ENCODE measurements around the gene SPATA21. TPM values are rescaled to one million over a fixed set of nuclear protein-coding genes. Genes with fewer than 3 reads are reported as not detected.

Gene SPATA21
- total RNA-seq, 1 experiment from 2014 or later, result not detected

DNA sequence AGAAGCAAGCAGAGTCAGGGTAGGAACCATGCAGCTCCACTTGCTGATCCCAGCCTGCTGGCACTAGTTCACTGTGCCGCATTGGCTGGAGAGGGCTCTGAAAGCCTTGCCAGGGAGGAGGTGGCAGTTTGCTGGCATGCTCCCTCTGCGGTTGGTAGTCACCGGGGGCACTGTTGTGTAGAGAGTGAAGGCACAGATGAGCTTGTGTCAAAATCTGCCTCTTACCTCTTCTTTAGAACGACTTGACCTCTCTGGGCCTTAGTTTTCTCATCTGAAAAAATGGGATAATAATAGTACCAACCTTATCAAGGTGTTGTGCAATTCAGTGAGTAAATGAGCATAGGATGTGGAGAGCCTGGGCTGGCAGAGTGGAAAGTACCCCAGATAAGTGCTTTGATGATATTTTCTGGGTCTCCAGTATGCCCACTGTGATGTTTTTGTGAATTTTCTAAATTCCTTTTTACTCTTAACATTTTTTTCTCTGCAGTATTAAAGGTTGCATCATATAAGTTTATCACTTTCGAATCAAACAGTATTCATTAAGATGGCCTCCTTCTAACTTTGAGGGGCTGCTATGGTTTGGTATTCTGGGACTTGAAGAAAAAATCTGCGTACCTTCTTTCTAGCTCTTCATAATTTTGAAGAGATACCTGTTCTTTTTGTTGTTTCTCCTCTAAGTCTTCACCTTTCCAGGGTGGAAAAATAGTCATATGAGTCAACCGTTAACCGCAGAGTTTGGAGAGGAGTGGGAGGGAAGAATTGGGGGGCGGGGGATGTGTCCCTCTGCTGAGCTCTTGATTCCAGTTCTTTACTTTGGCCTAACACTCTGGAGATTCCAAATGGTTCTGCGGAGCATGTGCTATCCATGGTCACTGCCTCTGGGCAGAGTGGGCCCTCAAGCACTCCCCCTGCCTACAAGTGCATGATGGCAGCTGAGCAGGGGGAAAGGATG is 43.4 kb downstream of the SPATA21 start:
- POLR2A ChIA-PET (ENCODE audit: unreplicated experiment), result no interaction called here
- H3K79me2 ChIP-seq (ENCODE audit: low read length), result peaks cover 48% of the 10 kb centered on the region

DNA sequence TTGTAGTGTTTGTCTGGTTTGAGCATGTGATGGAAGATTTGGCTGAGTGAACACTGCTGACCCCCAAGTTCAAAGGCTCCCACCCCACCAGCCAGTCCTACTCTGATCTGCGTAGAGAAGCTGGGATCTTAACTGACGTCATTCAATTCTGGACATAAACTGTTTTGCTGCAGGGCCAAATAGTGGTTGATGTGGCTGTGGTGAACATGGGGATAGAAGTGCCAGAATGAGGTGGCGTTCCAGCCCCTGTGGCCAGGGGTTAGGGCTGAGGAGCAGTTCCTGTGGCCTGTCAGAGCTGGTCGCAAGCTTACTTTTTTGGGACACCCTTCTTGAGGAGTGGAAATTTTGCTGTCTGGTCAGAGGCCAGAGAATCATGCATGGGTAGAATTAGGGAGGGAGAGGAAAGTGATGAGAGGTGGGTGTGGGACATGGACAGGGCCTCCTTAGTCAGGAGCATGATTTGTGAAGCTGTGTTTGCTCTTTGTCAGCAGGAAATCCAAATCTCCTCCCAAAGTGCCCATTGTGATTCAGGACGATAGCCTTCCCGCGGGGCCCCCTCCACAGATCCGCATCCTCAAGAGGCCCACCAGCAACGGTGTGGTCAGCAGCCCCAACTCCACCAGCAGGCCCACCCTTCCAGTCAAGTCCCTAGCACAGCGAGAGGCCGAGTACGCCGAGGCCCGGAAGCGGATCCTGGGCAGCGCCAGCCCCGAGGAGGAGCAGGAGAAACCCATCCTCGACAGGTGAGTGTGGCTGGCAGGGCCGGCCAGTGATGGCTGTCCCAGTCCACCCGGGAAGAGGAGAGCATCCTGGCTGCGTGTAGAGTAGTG is 44.3 kb downstream of the SPATA21 start:
- Histone ChIP-seq H3K79me2 (ENCODE audit: low read length) (peaks cover 57% of the 10 kb centered on the region), H3K4me2 (ENCODE audit: low read length) (no peak overlapping the region), H3K9me3 (ENCODE audit: low read length) (no peaks in the 10 kb centered on the region), H4K20me1 (ENCODE audit: low read length) (peaks cover 49% of the 10 kb centered on the region), H3K4me3 (ENCODE audit: low read length) (no peak overlapping the region), H3K27ac (ENCODE audit: low read length) (no peak overlapping the region), H3K4me1 (ENCODE audit: insufficient read depth, low read length) (no peaks in the 10 kb centered on the region), H3K9ac (ENCODE audit: low read length) (no peak overlapping the region), H3F3A (ENCODE audit: low read length, unreplicated experiment) (no peaks in the 10 kb centered on the region), H3K27me3 (ENCODE audit: low read length) (no peaks in the 10 kb centered on the region), H3K9me2 (replicated peaks; ENCODE audit: low read length) (no peaks in the 10 kb centered on the region), H2AFZ (ENCODE audit: low read length) (no peak overlapping the region), H3K36me3 (ENCODE audit: low read depth, low read length) (peaks cover 43% of the 10 kb centered on the region)
- DNase-seq (no peak), ATAC-seq (no peak)
- ChIA-PET CTCF (no interaction called here), POLR2A (ENCODE audit: unreplicated experiment) (no interaction called here)
- TF ChIP-seq EZH2 (IDR thresholded peaks at IDR 0.05; ENCODE audit: low read length, unreplicated experiment) (no peak), EZH2phosphoT487 (IDR thresholded peaks at IDR 0.05; ENCODE audit: borderline replicate concordance, low read length) (no peak)
- TF ChIP-seq, protein P1, sequence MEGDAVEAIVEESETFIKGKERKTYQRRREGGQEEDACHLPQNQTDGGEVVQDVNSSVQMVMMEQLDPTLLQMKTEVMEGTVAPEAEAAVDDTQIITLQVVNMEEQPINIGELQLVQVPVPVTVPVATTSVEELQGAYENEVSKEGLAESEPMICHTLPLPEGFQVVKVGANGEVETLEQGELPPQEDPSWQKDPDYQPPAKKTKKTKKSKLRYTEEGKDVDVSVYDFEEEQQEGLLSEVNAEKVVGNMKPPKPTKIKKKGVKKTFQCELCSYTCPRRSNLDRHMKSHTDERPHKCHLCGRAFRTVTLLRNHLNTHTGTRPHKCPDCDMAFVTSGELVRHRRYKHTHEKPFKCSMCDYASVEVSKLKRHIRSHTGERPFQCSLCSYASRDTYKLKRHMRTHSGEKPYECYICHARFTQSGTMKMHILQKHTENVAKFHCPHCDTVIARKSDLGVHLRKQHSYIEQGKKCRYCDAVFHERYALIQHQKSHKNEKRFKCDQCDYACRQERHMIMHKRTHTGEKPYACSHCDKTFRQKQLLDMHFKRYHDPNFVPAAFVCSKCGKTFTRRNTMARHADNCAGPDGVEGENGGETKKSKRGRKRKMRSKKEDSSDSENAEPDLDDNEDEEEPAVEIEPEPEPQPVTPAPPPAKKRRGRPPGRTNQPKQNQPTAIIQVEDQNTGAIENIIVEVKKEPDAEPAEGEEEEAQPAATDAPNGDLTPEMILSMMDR (conservative IDR thresholded peaks at IDR 0.05; ENCODE audit: low read depth, low read length), result no peak
- no TSS peak for BruUV-seq (replicated peaks)
- intact Hi-C loops (cut with micrococcal nuclease), result loop anchor here (2.0 kb wide), 1 partner anchor 46 kb away; no protein-coding TSS in a partner anchor

More for the DNA sequence above, 43.4 kb downstream of the SPATA21 start:
- H3K9ac ChIP-seq (ENCODE audit: low read length), result no peak overlapping the region
- intact Hi-C loops (cut with micrococcal nuclease), result loop anchor here (2.0 kb wide), 1 partner anchor 45 kb away; no protein-coding TSS in a partner anchor
- TF ChIP-seq EZH2phosphoT487 (IDR thresholded peaks at IDR 0.05; ENCODE audit: borderline replicate concordance, low read length) (no peak), EZH2 (IDR thresholded peaks at IDR 0.05; ENCODE audit: low read length, unreplicated experiment) (no peak)
- TF ChIP-seq, protein P1 (conservative IDR thresholded peaks at IDR 0.05; ENCODE audit: low read depth, low read length), result 0 out of 2 replicates have a peak, but pooled peaks have one; percentile 15
- H3K4me1 ChIP-seq (ENCODE audit: insufficient read depth, low read length), result no peaks in the 10 kb centered on the region
- no peaks in the 10 kb centered on the region for H3F3A ChIP-seq (ENCODE audit: low read length, unreplicated experiment)
- peaks cover 43% of the 10 kb centered on the region for H3K36me3 ChIP-seq (ENCODE audit: low read depth, low read length)
- H3K27ac ChIP-seq (ENCODE audit: low read length), result no peak overlapping the region
- CTCF ChIA-PET, result no interaction called here
- H2AFZ ChIP-seq (ENCODE audit: low read length), result no peak overlapping the region
- no TSS peak for BruUV-seq (replicated peaks)
- no peaks in the 10 kb centered on the region for H3K9me2 ChIP-seq (replicated peaks; ENCODE audit: low read length)
- no peaks in the 10 kb centered on the region for H3K27me3 ChIP-seq (ENCODE audit: low read length)
- H3K9me3 ChIP-seq (ENCODE audit: low read length), result no peaks in the 10 kb centered on the region
- H4K20me1 ChIP-seq (ENCODE audit: low read length), result peaks cover 46% of the 10 kb centered on the region
- H3K4me2 ChIP-seq (ENCODE audit: low read length), result no peak overlapping the region
- DNase-seq (no peak), ATAC-seq (no peak)
- no peak overlapping the region for H3K4me3 ChIP-seq (ENCODE audit: low read length)

Measured in PC-3 (cell line).